OCI-LY1 (cell line): ENCODE measurements around the gene TMEM72.

Experiments used
- CTCF ChIP-seq: fragments of 200-600 bp; sonication (generic), shearing (Covaris generic); IDR thresholded peaks from 2 replicates; pipeline ENCODE4 v1.5.1; 2017; ENCODE audit warnings: mild to moderate bottlenecking, antibody characterized with exemption, low read length, moderate library complexity, mixed read lengths
- EZH2 ChIP-seq: fragments of 200-600 bp; sonication (generic), shearing (Covaris generic); IDR thresholded peaks from 2 replicates; pipeline ENCODE4 v1.8.0; 2017; ENCODE audit warnings: borderline replicate concordance, mixed run types, mild to moderate bottlenecking, antibody characterized with exemption, low read length, moderate library complexity, mixed read lengths

DNA sequence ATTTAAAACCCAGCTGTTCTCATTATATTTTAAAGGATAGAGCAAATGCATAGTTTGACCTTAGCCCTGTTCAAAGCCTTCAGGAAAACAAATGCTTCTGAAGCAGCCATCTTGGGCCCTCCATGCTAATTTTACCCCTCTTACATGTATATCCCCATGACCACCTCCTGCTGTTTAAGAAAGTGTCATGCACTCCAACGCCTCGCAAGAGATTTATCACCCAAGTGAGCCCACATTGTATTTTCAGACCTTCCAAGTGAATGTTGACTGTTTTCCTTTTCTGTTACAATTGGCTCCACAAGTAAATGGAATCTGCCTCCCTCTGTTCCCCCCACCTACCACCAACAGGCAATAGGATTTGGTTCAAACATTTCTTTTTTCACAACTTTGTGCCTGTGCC lies 5.3 kb downstream of the TMEM72 start:
- no peak for TF ChIP-seq EZH2
- TF ChIP-seq CTCF = no peak
